ENCODE measurements around the gene TWF2. TPM values are rescaled to one million over a fixed set of nuclear protein-coding genes. Genes with fewer than 3 reads are reported as not detected.

TWF2 gene
- total and polyA plus RNA-seq, 9 of the 15 experiments (the other 6 are each of a cell fraction or from before 2014, with no cell fraction given), result 0.11 to 61.9 (median 29.7) TPM

GRCh38 chr3:52237657-52238172 lies 1.2 kb downstream of the TWF2 start:
- peak; percentile 29 for FAIRE-seq
- intact Hi-C loops (cut with micrococcal nuclease) (no loop called here), in situ Hi-C loops (cut with MboI) (no loop called here)
- Histone ChIP-seq H3K9ac (ENCODE audit: insufficient read depth in 1 of 2, low read depth in 2 of 2, low read length in 2 of 2) (peak overlapping the region; percentile 61 to 96), H3K27ac (ENCODE audit: extremely low read depth, low read depth, low read length) (peak overlapping the region; percentile 74), H3K4me1 (replicated peaks in 1 of 2; ENCODE audit: control insufficient read depth in 2 of 2, insufficient read depth in 2 of 2, low read length in 2 of 2) (peaks cover 38 to 42% of the 10 kb centered on the region in 2 experiments), H3K4me3 (peak overlapping the region; percentile 67), H3K27me3 (ENCODE audit: control insufficient read depth in 2 of 2, insufficient read depth in 2 of 2, low read length in 2 of 2) (no peaks in the 10 kb centered on the region), H3K9me3 (replicated peaks; ENCODE audit: control insufficient read depth, insufficient read depth, low read depth, low read length) (no peaks in the 10 kb centered on the region), H2AFZ (ENCODE audit: low read depth, low read length) (0 out of 2 replicates have a peak overlapping the region, but pooled peaks have one; percentile 4), H4K20me1 (replicated peaks; ENCODE audit: control insufficient read depth, insufficient read depth, low read length) (no peaks in the 10 kb centered on the region), H3K4me2 (ENCODE audit: insufficient read depth, low read length) (peak overlapping the region; percentile 98), H3K36me3 (ENCODE audit: control insufficient read depth, insufficient read depth, low read length) (peaks cover 6% of the 10 kb centered on the region; the same call in 2 of the 3 replicates), H3K79me2 (ENCODE audit: control insufficient read depth, insufficient read depth, low read length) (peaks cover 51% of the 10 kb centered on the region), H3K9me1 (ENCODE audit: control insufficient read depth, insufficient read depth, low read length) (no peaks in the 10 kb centered on the region)
- peak; percentile 11; the same call in 2 of the 3 replicates for ATAC-seq
- peak; percentile 46 to 65 (median 54) for DNase-seq (ENCODE audit: extremely low read depth in 1 of 4, low spot score in 3 of 4)
- CTCF ChIA-PET (ENCODE audit: low intra/inter-chr PET ratio), result no interaction called here
- BruUV-seq (replicated peaks), result no TSS peak
- POLR2A ChIA-PET, result interaction anchor here (0.7 to 1.7 kb wide), 6 partner anchors 11 to 99 kb away, joined by 3 to 8 read pairs (median 4); partner anchors contain the start of genes GLYCTK and WDR82
- WGBS (ENCODE audit: insufficient coverage, low coverage, missing lambda C conversion rate), result 11% methylated on average over 3 of the region's 8 CpGs
- no peak for TF ChIP-seq RUNX1 (IDR thresholded peaks at IDR 0.05; ENCODE audit: low read depth)
- TF ChIP-seq SPI1 (IDR thresholded peaks at IDR 0.05; ENCODE audit: borderline replicate concordance, low read depth, low read length), result peak; percentile 77
- peak; percentile 35; the same call in 1 of the 2 replicates for TF ChIP-seq TFAP4 (CRISPR knock-in tag; IDR thresholded peaks at IDR 0.05; ENCODE audit: borderline replicate concordance)
- TF ChIP-seq FOSL1 (tag; conservative IDR thresholded peaks at IDR 0.05), result peak; percentile 70
- TF ChIP-seq RREB1 (CRISPR knock-in tag; IDR thresholded peaks at IDR 0.05), result no peak
- no peak for TF ChIP-seq ZNF175 (CRISPR knock-in tag; IDR thresholded peaks at IDR 0.05; ENCODE audit: low read depth)
- TF ChIP-seq ATF3 (IDR thresholded peaks at IDR 0.05), result peak; percentile 47
- TF ChIP-seq ATF3 (CRISPR knock-in tag; conservative IDR thresholded peaks at IDR 0.05), result no peak
- 0 out of 2 replicates have a peak, but pooled peaks have one; percentile 23 for TF ChIP-seq L3MBTL2 (IDR thresholded peaks at IDR 0.05)
- 0 out of 2 replicates have a peak, but pooled peaks have one; percentile 35 for TF ChIP-seq SMARCA4 (IDR thresholded peaks at IDR 0.05)
- 0 out of 2 replicates have a peak, but pooled peaks have one; percentile 28 for TF ChIP-seq ZNF740 (CRISPR knock-in tag; IDR thresholded peaks at IDR 0.05)
- TF ChIP-seq ZNF740 (tag; IDR thresholded peaks at IDR 0.05), result no peak
- TF ChIP-seq ZFX (CRISPR knock-in tag; IDR thresholded peaks at IDR 0.05), result peak; percentile 42

Measured in K562 (cell line).